Measurements from ENCODE around the gene KRCC1.
"Not testable (repeated sequence)": the region's sequence is repeated elsewhere in the genome, so short reads cannot be mapped to it uniquely, and the experiment has no call there.

KRCC1 gene

GRCh38 chr2:88077080-88077479, 21.5 kb upstream of the KRCC1 start:
- DNase-seq (ENCODE audit: low read depth), result no peak

DNA sequence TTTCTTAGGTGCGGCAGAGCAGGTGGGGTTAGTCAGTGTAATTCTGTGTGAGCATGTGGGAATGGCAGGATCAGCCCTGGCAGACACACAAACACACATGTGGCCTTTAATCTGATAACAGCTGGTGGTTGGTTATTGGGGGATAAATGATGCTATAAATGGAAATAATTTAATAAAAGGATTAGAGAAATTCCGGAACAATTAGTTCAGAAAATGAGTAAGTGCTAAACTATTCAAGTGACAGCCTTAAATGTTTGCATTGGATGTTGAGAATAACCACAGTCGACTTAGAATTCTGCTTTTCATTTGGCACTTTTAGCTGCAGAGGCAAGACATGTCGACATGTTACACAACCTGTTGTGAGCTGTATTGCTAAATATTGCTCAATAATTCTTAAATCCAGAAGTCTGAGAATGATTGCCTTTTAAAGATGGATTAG, 19.3 kb upstream of the KRCC1 start:
- no peak for DNase-seq (ENCODE audit: low read depth)

DNA sequence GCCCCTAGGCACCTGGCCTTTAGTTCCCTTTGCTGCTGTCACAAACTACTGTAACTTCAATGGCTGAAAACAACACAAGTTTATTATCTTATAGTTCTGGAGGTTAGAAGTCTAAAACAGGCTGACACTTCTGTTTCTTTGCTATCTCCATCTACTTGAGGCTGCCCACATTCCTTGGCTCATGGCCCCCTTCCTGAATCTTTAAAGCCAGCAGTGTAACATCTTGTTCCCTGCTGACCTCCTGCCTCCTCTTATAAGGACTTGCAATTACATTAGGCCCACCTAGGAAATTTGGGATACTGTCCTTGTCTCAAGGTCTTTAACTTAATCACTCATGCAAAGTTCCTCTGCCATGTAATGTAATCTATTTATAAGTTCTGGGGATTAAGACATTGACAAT, 18.6 kb upstream of the KRCC1 start:
- DNase-seq (ENCODE audit: low read depth), result no peak

DNA sequence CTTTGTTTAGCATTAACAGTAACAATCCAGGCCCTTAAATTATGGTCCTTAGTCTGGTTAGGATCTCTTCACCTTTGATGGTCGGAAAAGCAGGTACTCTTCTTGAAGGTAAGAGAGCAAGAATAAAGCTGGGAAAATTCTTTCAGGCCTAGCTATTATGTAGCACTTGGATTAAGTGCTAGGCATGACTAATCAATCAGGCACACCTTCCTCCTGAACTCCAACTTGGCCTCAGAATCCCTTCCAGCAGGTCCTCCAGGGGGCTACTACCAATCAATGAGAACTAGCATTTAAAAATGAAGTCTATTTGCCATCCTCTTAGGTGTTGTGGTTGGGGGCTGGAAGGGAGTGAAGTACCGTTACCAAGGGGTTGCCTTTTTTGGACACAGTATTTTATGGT, 15.8 kb upstream of the KRCC1 start:
- no peak for DNase-seq (ENCODE audit: low read depth)

GRCh38 chr2:88070055-88070454, 14.5 kb upstream of the KRCC1 start:
- DNase-seq (ENCODE audit: low read depth), result no peak

- DNase-seq (ENCODE audit: low read depth), result no peak
Measured at GRCh38 chr2:88069117-88069516, 13.5 kb upstream of the KRCC1 start.

- DNase-seq (ENCODE audit: low read depth), result no peak
Measured at GRCh38 chr2:88068044-88068443, 12.5 kb upstream of the KRCC1 start.

GRCh38 chr2:88067598-88067997, 12.0 kb upstream of the KRCC1 start, which contains the start of gene SMYD1:
TSS of gene SMYD1 (plus strand) at chr2:88067825. CDS start at chr2:88067865, 40 bp downstream.
- no peak for DNase-seq (ENCODE audit: low read depth)

GRCh38 chr2:88067189-88067588, 11.6 kb upstream of the KRCC1 start:
- DNase-seq (ENCODE audit: low read depth), result no peak

DNA sequence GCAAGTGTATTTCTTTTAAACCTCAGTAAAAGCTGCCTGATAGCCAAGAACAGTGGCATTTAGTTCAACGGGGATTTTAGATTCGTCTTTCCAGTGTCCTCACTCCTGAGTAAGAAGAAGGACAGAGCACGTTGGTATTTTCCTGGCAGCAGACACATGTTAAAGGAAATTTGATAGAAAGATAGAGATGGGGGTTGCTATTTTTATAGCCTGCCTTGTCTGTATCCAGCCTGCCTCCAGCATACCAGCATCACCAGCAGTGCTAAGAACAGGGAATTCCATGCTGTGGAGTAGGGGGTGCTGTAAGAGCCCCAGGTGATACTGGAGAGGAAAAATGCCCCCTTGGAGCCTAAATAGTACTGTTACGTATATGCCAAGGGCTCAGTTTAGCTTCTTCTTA, 11.0 kb upstream of the KRCC1 start:
- no peak for DNase-seq (ENCODE audit: low read depth)

DNA sequence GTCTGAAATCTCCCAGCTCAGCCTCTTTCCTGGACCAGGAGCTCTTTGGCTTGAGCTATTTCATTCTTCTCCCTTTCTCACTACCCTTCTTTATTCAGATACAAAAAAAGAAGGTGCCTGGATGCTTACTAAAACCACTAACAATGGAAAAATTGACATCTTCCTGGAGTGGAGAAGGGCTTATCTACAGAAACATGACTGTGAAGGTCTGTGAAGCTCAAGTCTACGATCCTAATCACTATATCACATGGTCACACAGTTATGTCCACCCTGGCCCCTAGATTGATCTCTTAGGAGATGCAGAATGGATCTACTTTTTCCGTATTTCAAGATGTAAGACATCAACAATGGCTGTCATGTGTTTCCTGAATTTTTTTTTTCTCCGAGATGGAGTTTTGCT, 5.7 kb upstream of the KRCC1 start:
- no peak for DNase-seq (ENCODE audit: low read depth)

- no peak for DNase-seq (ENCODE audit: low read depth)
Measured at GRCh38 chr2:88060907-88061275, 5.3 kb upstream of the KRCC1 start.

GRCh38 chr2:88059979-88060906, 4.7 kb upstream of the KRCC1 start:
- no peak for DNase-seq (ENCODE audit: low read depth)

DNA sequence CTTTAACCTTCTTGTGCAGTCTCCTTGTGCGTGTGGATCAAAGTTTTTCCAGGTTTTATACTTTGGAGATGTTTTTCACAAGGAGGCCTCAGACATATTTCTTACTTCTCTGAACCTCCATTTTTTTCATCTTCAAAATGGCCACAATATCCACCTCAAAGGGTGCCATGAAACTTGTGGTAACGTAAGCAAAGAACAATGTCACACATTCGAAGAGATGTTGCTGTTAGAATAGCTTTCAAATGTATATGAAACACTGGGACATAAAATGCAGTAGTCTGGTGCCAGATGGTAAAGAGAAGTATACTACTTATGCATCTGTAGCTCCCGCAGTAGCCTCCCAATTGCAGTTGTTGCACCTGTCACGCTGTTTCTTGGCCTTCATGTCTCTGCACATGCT, 2.6 kb upstream of the KRCC1 start:
- DNase-seq (ENCODE audit: low read depth), result no peak

GRCh38 chr2:88057437-88057844, 1.9 kb upstream of the KRCC1 start:
- DNase-seq (ENCODE audit: low read depth), result no peak

GRCh38 chr2:88054782-88055370, 707 bp downstream of the KRCC1 start:
- DNase-seq (ENCODE audit: low read depth), result no peak

DNA sequence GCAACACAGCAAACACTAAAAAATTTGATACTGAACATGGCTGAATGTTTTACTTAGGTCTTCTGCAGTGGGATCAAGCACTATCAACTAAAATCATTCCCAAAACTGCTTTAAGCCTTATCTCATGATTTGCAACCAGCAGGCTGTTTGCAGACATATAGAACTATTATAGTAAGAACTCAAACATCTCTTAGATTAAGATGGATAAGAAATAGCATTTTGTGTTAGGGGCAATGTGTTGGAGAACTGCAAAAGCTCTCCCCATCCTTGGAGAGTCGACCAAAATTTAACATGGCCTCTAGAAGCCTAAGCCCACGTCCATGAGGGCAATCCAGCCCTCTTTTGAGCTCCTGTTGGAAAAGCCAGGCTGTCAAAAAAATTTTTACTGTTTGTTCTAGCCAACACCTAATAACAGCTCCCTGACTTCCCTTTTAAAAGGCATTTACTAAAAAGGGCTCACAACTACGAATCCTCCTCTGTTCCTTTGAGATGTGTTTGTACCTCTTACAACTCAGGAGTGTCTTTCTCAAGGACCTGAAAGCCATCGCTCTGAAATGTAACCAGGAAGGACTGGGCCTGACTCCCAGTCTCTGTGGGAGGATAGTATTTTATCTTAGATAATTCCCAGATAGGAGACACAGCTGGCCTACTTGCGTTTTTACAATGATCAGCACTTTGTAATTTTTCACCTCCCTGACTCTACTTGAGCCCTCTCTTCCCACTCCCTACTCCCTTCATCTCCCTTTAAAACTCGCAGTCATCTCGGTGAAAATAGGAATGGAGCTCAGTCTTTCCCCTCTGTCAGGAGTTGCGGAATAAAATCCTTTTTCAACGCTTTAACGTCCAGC, 1.4 kb downstream of the KRCC1 start:
- no peak for DNase-seq (ENCODE audit: low read depth)

DNA sequence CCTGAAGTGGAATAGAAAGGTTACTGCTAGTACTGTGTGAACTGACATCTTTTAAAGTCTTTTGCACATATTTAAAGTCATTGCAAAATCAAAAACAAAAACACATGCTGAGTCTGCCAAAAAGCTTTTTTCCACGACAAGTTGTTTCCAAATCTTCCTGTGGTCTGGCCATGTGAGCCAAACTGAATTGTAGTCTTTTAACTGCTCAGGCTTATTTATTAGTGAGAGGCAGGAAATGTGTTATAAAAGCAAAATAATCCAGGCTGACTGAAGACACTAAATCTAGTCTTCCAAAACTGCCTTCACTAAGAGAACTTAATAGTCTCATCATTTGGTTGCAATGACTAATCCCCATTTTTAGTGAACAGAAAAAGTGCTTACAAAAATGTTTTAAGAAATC, 2.3 kb downstream of the KRCC1 start:
- DNase-seq (ENCODE audit: low read depth), result no peak

DNA sequence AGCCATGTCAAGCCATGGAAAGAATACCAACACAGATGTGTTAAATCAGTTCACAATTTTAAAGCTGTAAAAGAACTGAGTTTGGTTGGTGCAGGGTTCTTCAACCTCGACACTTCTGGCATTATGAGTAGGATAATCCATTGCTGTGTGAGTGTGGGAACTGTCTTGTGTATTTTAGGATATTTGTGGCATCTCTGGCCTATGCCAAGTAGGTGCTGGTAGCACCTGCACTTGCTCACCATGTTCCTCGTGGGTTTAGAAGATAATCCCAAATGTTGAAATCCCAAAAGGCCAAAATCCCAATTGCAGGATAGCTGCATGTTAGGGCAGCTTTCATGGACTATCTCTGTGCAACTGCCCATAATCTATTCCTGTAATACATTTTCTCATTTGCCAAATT, 3.8 kb downstream of the KRCC1 start:
- no peak for DNase-seq (ENCODE audit: low read depth)

- no peak for DNase-seq (ENCODE audit: low read depth)
Measured at GRCh38 chr2:88049622-88050021, 6.0 kb downstream of the KRCC1 start.

DNA sequence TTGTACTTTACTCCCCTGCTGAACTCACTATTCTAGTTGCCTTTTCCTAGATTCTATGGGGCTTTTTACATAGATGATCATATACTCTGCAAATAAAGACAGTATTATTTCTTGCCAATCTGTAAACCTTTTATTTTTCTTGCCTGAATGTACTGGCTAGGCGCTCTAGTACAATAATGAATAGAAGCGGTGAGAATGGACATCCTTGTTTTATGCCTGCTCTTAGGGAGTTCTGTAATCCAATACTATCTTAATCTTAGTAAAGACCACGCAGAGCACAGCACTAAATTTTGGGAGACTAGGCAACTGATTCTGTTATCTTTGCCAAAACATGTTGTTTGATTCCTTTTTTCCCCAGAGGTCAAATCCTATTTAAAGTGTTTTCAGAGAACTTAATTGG, 7.0 kb downstream of the KRCC1 start:
- no peak for DNase-seq (ENCODE audit: low read depth)

GRCh38 chr2:88045561-88045960, 10.0 kb downstream of the KRCC1 start:
- not testable (repeated sequence) for DNase-seq (ENCODE audit: low read depth)

- no peak for DNase-seq (ENCODE audit: low read depth)
Measured at GRCh38 chr2:88042476-88042875, 13.1 kb downstream of the KRCC1 start.
